IPS DF 19.7 (cell line): ENCODE data around the gene AGAP4.
"Not testable (repeated sequence)": the region's sequence is repeated elsewhere in the genome, so short reads cannot be mapped to it uniquely, and the experiment has no call there.

Experiments used
- DNase-seq: peaks from one replicate; pipeline ENCODE4 v3.0.0-alpha.2; 2013; ENCODE audit warnings: low read depth, low spot score

The AGAP4 gene

DNA sequence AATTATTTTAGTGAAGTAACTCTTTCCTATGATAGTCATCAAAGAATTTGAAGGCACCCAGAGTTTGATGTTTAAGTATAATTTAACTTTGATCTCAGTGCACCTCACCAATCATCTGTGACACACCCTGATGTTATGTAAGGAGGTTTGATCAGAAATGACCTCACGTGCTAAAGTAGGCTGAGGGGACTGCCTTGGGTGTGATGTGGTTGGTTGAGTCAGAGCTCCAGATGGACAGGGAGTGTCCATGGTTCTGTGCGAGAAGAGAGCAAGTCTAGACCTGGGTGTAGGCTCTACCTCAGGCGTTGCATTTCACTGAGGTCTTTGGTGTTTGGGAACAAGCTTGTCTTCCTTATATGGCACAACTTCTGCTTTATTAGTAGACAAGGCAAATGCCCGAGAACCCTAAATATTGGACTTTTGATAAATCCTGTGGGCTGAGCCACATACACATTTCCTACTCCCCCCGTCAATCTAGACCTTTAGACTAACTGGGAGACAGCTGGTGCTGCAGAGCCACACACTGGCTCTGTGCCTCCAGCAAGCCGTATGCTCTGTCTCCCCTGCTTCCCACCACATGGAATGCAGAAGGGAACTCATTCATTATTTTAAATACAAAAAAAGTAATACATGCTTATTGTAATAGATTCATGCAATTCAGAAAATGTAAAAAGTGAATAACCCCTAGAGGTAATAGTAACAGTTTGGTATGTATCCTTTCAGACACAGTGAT, 56.4 kb downstream of the AGAP4 start:
- not testable (repeated sequence) for DNase-seq

- DNase-seq: not testable (repeated sequence)
These were observed 57.3 kb downstream of the AGAP4 start for GRCh38 chr10:45789991-45790390.

GRCh38 chr10:45787212-45787741, 60.0 kb downstream of the AGAP4 start:
- DNase-seq: not testable (repeated sequence)

GRCh38 chr10:45786217-45786616, 61.1 kb downstream of the AGAP4 start:
- DNase-seq: not testable (repeated sequence)
